Activated CD8-positive, alpha-beta T cell treated with anti-CD3 and anti-CD28 coated beads, Interleukin-2, amount 10 ng/mL, durations not matched to agents 7 days and 5 days (primary cell): ENCODE measurements around the gene CHKA. TPM values are rescaled to one million over a fixed set of nuclear protein-coding genes. Genes with fewer than 3 reads are reported as not detected.

Source experiments
- ATAC-seq: fragments of 150-1000 bp; cut with Tn5 transposase; one replicate; pipeline ENCODE4 v1.10.0; 2021; ENCODE audit warnings: moderate library complexity
- CTCF ChIA-PET: fragments of 350-600 bp; sonication (Branson Sonifier 250); formaldehyde crosslinking; loops from one replicate; lab custom pipeline; 2021; ENCODE audit warnings: antibody characterized with exemption; lab: Charles Lee
- POLR2A ChIA-PET: fragments of 350-600 bp; sonication (Branson Sonifier 250); formaldehyde crosslinking; loops from one replicate; lab custom pipeline; 2021; ENCODE audit warnings: antibody characterized with exemption; lab: Charles Lee
- DNase-seq: peaks from one replicate; pipeline ENCODE4 v3.0.0-alpha.2; 2020
- H3K27ac Mint-ChIP-seq: one replicate; pipeline ENCODE4 v1.8.0; 2021; ENCODE audit warnings: mild to moderate bottlenecking, mixed read lengths
- H3K27me3 Mint-ChIP-seq: one replicate; pipeline ENCODE4 v1.8.0; 2021; ENCODE audit warnings: low read depth, mixed read lengths
- H3K36me3 Mint-ChIP-seq: one replicate; pipeline ENCODE4 v1.8.0; 2021; ENCODE audit warnings: low read depth, mixed read lengths
- H3K4me1 Mint-ChIP-seq: one replicate; pipeline ENCODE4 v1.8.0; 2021; ENCODE audit warnings: low read depth, mixed read lengths
- H3K4me3 Mint-ChIP-seq: one replicate; pipeline ENCODE4 v1.8.0; 2021; ENCODE audit warnings: mild to moderate bottlenecking, mixed read lengths
- H3K9me3 Mint-ChIP-seq: one replicate; pipeline ENCODE4 v1.8.0; 2022; ENCODE audit warnings: mixed read lengths; ENCODE audit not compliant: insufficient read depth
- microRNA-seq: library from miRNA; unstranded; fragments of <30 nt; microRNA quantifications from one replicate; pipeline ENCODE4 v1.2.0, GENCODE V29; 2022
- total RNA-seq, 2 experiments: library from RNA; stranded (reverse); gene quantifications; one replicate each; pipeline ENCODE4 v1.2.3, GENCODE V29; 2021

Gene CHKA
- total RNA-seq, 2 experiments from 2014 or later: 14.4 to 14.5 TPM

- Mint-ChIP-seq H3K27me3 (no peaks in the 10 kb centered on the region), H3K9me3 (no peaks in the 10 kb centered on the region), H3K4me3 (peak overlapping the region; percentile 76), H3K36me3 (peaks cover 9% of the 10 kb centered on the region), H3K27ac (peak overlapping the region; percentile 63), H3K4me1 (peaks cover 49% of the 10 kb centered on the region)
- DNase-seq: peak; percentile 62
- ATAC-seq: peak; percentile 70
- POLR2A ChIA-PET: no interaction called here
- CTCF ChIA-PET: interaction anchor here (0.6 kb wide), 1 partner anchor 9 kb away, joined by 3 read pairs; no protein-coding TSS in a partner anchor
These were observed 118.0 kb downstream of the CHKA start for GRCh38 chr11:68002938-68003845.

Small RNA genes within 50 kb of the gene (microRNA-seq; reads per million reads assigned to microRNA genes)
- not detected for gene MIR4691
- gene MIR6753: not detected
- 1.7 reads per million for gene MIR7113

Other genes starting within 250 kb of the CHKA start
- gene UNC93B1, start 117.3 kb downstream of the CHKA start, total RNA-seq: 10 to 100 TPM; 27.8 to 29.8 TPM
- not detected for gene ALDH3B1, start 111.1 kb downstream of the CHKA start, total RNA-seq
- gene NDUFS8, start 90.7 kb downstream of the CHKA start, total RNA-seq: 100 to 1,000 TPM; 146 to 163 TPM
- gene TCIRG1, start 82.4 kb downstream of the CHKA start, total RNA-seq: 100 to 1,000 TPM; 238 to 263 TPM
- 10 to 100 TPM; 18.7 to 21.9 TPM for gene KMT5B, start 91.9 kb upstream of the CHKA start, total RNA-seq
- 10 to 100 TPM; 29.2 to 30.0 TPM for gene C11orf24, start 150.6 kb upstream of the CHKA start, total RNA-seq
- gene LRP5, start 191.2 kb upstream of the CHKA start, total RNA-seq: 10 to 100 TPM; 37.1 to 46.3 TPM